Suprapubic skin (tissue), 4 donors: ENCODE data around the gene MARCKS. TPM values are rescaled to one million over a fixed set of nuclear protein-coding genes. Genes with fewer than 3 reads are reported as not detected.

Experiments used
- total RNA-seq, 4 donors: library from RNA; depleted of rRNA; stranded (reverse); fragments of >200 nt; gene quantifications; one replicate each; pipeline ENCODE4 v1.1.0, GENCODE V29; 2016

Gene MARCKS
- total RNA-seq, 4 donors from 2014 or later: 49.3 to 57.1 (median 54.6) TPM

Other genes with a start within 250 kb of the MARCKS start
- 10 to 100 TPM; 36.1 to 73.9 (median 46.9) TPM for gene HDAC2, start 113.8 kb downstream of the MARCKS start, total RNA-seq